ENCODE measurements around the gene NACC1. TPM values are rescaled to one million over a fixed set of nuclear protein-coding genes. Genes with fewer than 3 reads are reported as not detected.

NACC1 gene
- total RNA-seq, 1 experiment from 2014 or later: 237 TPM

GRCh38 chr19:13160557-13160956, 42.5 kb downstream of the NACC1 start:
- Mint-ChIP-seq H3K36me3 (no peaks in the 10 kb centered on the region), H3K27ac (peak overlapping the region; percentile 53; the same call in 1 of the 2 replicates), H3K9me3 (no peaks in the 10 kb centered on the region), H3K4me1 (peaks cover 51% of the 10 kb centered on the region), H3K27me3 (ENCODE audit: low read depth) (no peaks in the 10 kb centered on the region), H3K4me3 (no peak overlapping the region)
- DNase-seq (ENCODE audit: low spot score) (no peak), ATAC-seq (no peak)
- ChIA-PET CTCF (interaction anchor here (2.3 kb wide), 1 partner anchor 35 kb away, joined by 10 read pairs; no protein-coding TSS in a partner anchor), POLR2A (interaction anchor here (8.6 kb wide), 1 partner anchor 6 kb away, joined by 167 read pairs; no protein-coding TSS in a partner anchor)
- TF ChIP-seq PRRX2 (CRISPR knock-in tag; IDR thresholded peaks at IDR 0.05): no peak
- no peak for TF ChIP-seq ZNF532 (CRISPR knock-in tag; IDR thresholded peaks at IDR 0.05; ENCODE audit: borderline replicate concordance)
- TF ChIP-seq IRF2 (CRISPR knock-in tag; IDR thresholded peaks at IDR 0.05; ENCODE audit: borderline replicate concordance, low read depth): no peak
- TF ChIP-seq ZNF317 (CRISPR knock-in tag; IDR thresholded peaks at IDR 0.05; ENCODE audit: borderline replicate concordance, low read depth): no peak
- TF ChIP-seq NR2C2 (CRISPR knock-in tag; IDR thresholded peaks at IDR 0.05): no peak
- no peak for TF ChIP-seq ZNF219 (CRISPR knock-in tag; IDR thresholded peaks at IDR 0.05; ENCODE audit: borderline replicate concordance)
- TF ChIP-seq PREB (CRISPR knock-in tag; IDR thresholded peaks at IDR 0.05; ENCODE audit: borderline replicate concordance): no peak
- TF ChIP-seq PRDM15 (CRISPR knock-in tag; IDR thresholded peaks at IDR 0.05): no peak
- no peak for TF ChIP-seq ZNF416 (CRISPR knock-in tag; IDR thresholded peaks at IDR 0.05)

- H3K27ac Mint-ChIP-seq: peak overlapping the region; percentile 99
- peaks cover 57% of the 10 kb centered on the region for H3K4me1 Mint-ChIP-seq
- H3K36me3 Mint-ChIP-seq: no peaks in the 10 kb centered on the region
- DNase-seq (ENCODE audit: low spot score): peak; percentile 96
- CTCF ChIA-PET: interaction anchor here (0.9 to 3.5 kb wide), 6 partner anchors 8 to 102 kb away, joined by 3 to 42 read pairs (median 6); no protein-coding TSS in a partner anchor
- H3K27me3 Mint-ChIP-seq (ENCODE audit: low read depth): no peaks in the 10 kb centered on the region
- H3K9me3 Mint-ChIP-seq: no peaks in the 10 kb centered on the region
- POLR2A ChIA-PET: interaction anchor here (0.5 to 8.6 kb wide), 6 partner anchors 9 to 45 kb away, joined by 3 to 167 read pairs (median 9); partner anchors contain the start of genes IER2, NACC1 and STX10
- ATAC-seq: peak; percentile 55
- peak overlapping the region; percentile 72 for H3K4me3 Mint-ChIP-seq
- TF ChIP-seq MYBL2 (CRISPR knock-in tag; IDR thresholded peaks at IDR 0.05): no peak
- TF ChIP-seq PRRX2 (CRISPR knock-in tag; IDR thresholded peaks at IDR 0.05): no peak
- peak; percentile 73; the same call in 1 of the 2 replicates for TF ChIP-seq ZBTB21 (CRISPR knock-in tag; IDR thresholded peaks at IDR 0.05; ENCODE audit: borderline replicate concordance)
- TF ChIP-seq ARID4B (CRISPR knock-in tag; IDR thresholded peaks at IDR 0.05; ENCODE audit: borderline replicate concordance): peak; percentile 86
- TF ChIP-seq JAZF1 (CRISPR knock-in tag; IDR thresholded peaks at IDR 0.05): no peak
- 0 out of 2 replicates have a peak, but pooled peaks have one; percentile 84 for TF ChIP-seq ZBTB43 (CRISPR knock-in tag; IDR thresholded peaks at IDR 0.05)
- peak; percentile 31; the same call in 1 of the 2 replicates for TF ChIP-seq ELF4 (CRISPR knock-in tag; IDR thresholded peaks at IDR 0.05; ENCODE audit: low read depth)
- TF ChIP-seq IRF1 (CRISPR knock-in tag; IDR thresholded peaks at IDR 0.05): 0 out of 2 replicates have a peak, but pooled peaks have one; percentile 42
Observed at GRCh38 chr19:13162724-13163608, 44.9 kb downstream of the NACC1 start.
